Activated naive CD4-positive, alpha-beta T cell treated with anti-CD3 and anti-CD28 coated beads for 36 hours (primary cell): Measurements from ENCODE around the gene TMPRSS15. TPM values are rescaled to one million over a fixed set of nuclear protein-coding genes. Genes with fewer than 3 reads are reported as not detected.

Source experiments
- CTCF ChIA-PET: fragments of 350-600 bp; sonication (Branson Sonifier 250); formaldehyde crosslinking; loops from one replicate; lab custom pipeline; 2021; ENCODE audit warnings: antibody characterized with exemption; lab: Charles Lee
- DNase-seq: peaks from one replicate; pipeline ENCODE4 v3.0.0-alpha.2; 2020
- H3K27ac Mint-ChIP-seq: one replicate; pipeline ENCODE4 v1.8.0; 2021; ENCODE audit warnings: mild to moderate bottlenecking, mixed read lengths
- H3K27me3 Mint-ChIP-seq: one replicate; pipeline ENCODE4 v1.8.0; 2021; ENCODE audit warnings: low read depth, mixed read lengths
- H3K36me3 Mint-ChIP-seq: one replicate; pipeline ENCODE4 v1.8.0; 2021; ENCODE audit warnings: low read depth, mixed read lengths
- H3K4me1 Mint-ChIP-seq: one replicate; pipeline ENCODE4 v1.8.0; 2021; ENCODE audit warnings: low read depth, mixed read lengths
- H3K4me3 Mint-ChIP-seq: one replicate; pipeline ENCODE4 v1.8.0; 2021; ENCODE audit warnings: mild to moderate bottlenecking, moderate library complexity, mixed read lengths
- H3K9me3 Mint-ChIP-seq: one replicate; pipeline ENCODE4 v1.8.0; 2021; ENCODE audit warnings: mixed read lengths
- intact Hi-C: fragments of 100-400 bp; cut with micrococcal nuclease; formaldehyde crosslinking; loops from one replicate; pipeline ENCODE4 v1.15.1; 2023
- total RNA-seq, 2 experiments: library from RNA; stranded (reverse); gene quantifications; one replicate each; pipeline ENCODE4 v1.2.3, GENCODE V29; 2021

Gene TMPRSS15
- total RNA-seq, 2 experiments from 2014 or later: not detected

GRCh38 chr21:18220498-18220897 is 183.1 kb downstream of the TMPRSS15 start:
- H3K27ac Mint-ChIP-seq: no peak overlapping the region
- peaks cover 4% of the 10 kb centered on the region for H3K27me3 Mint-ChIP-seq
- no peak for DNase-seq
- H3K36me3 Mint-ChIP-seq: no peaks in the 10 kb centered on the region
- no peak overlapping the region for H3K4me3 Mint-ChIP-seq
- intact Hi-C loops: no loop called here
- CTCF ChIA-PET: no interaction called here
- H3K4me1 Mint-ChIP-seq: no peaks in the 10 kb centered on the region
- H3K9me3 Mint-ChIP-seq: peaks cover 29% of the 10 kb centered on the region

Other genes starting within 250 kb of the TMPRSS15 start
- gene CHODL, start 159.0 kb downstream of the TMPRSS15 start, total RNA-seq: not detected